Astrocyte (in vitro differentiated cells and primary cell): Measurements from ENCODE around the gene MTA1. TPM values are rescaled to one million over a fixed set of nuclear protein-coding genes. Genes with fewer than 3 reads are reported as not detected.

ENCODE experiments used
- DNase-seq: peaks from one replicate; pipeline ENCODE4 v3.0.0-alpha.2; 2010; ENCODE audit warnings: low read depth
- FAIRE-seq: peaks from 2 replicates; lab custom pipeline; 2011; peaks lifted over from hg19 to GRCh38; lab: Jason Lieb, UNC
- H2AFZ ChIP-seq: 2 replicates; pipeline ENCODE4 v1.6.0; 2012; ENCODE audit warnings: low read depth, low read length, inconsistent platforms
- H3K27ac ChIP-seq: 2 replicates; pipeline ENCODE4 v1.5.1; 2011; ENCODE audit warnings: low read depth, low read length, inconsistent platforms
- H3K27me3 ChIP-seq: 2 replicates; pipeline ENCODE4 v1.6.0; 2011; ENCODE audit warnings: low read length, inconsistent platforms; ENCODE audit not compliant: insufficient read depth
- H3K36me3 ChIP-seq: 2 replicates; pipeline ENCODE4 v1.5.1; 2011; ENCODE audit warnings: low read length, inconsistent platforms; ENCODE audit not compliant: insufficient read depth
- H3K4me1 ChIP-seq: 2 replicates; pipeline ENCODE4 v1.5.1; 2011; ENCODE audit warnings: low read length, inconsistent platforms; ENCODE audit not compliant: insufficient read depth
- H3K4me2 ChIP-seq: 2 replicates; pipeline ENCODE4 v1.6.0; 2012; ENCODE audit warnings: low read length, inconsistent platforms
- H3K4me3 ChIP-seq: 2 replicates; pipeline ENCODE4 v1.5.1; 2011; ENCODE audit warnings: low read depth, mild to moderate bottlenecking, low read length, inconsistent platforms; ENCODE audit not compliant: insufficient read depth
- H3K79me2 ChIP-seq: 2 replicates; pipeline ENCODE4 v1.6.0; 2012; ENCODE audit warnings: mild to moderate bottlenecking, low read length, inconsistent platforms; ENCODE audit not compliant: insufficient read depth
- H3K9ac ChIP-seq: 2 replicates; pipeline ENCODE4 v1.6.0; 2012; ENCODE audit warnings: mild to moderate bottlenecking, low read length, inconsistent platforms
- H3K9me3 ChIP-seq: 2 replicates; pipeline ENCODE4 v1.5.1; 2012; ENCODE audit warnings: low read depth, mild to moderate bottlenecking, low read length, inconsistent platforms; ENCODE audit not compliant: insufficient read depth
- H4K20me1 ChIP-seq: 2 replicates; pipeline ENCODE4 v1.6.0; 2012; ENCODE audit warnings: low read length, inconsistent platforms; ENCODE audit not compliant: insufficient read depth
- H3K27ac Mint-ChIP-seq: one replicate; pipeline ENCODE4 v1.8.0; 2021; ENCODE audit warnings: mild to moderate bottlenecking, mixed read lengths; ENCODE audit not compliant: unreplicated experiment
- H3K27me3 Mint-ChIP-seq: one replicate; pipeline ENCODE4 v1.8.0; 2021; ENCODE audit warnings: low read depth, mixed read lengths; ENCODE audit not compliant: unreplicated experiment
- H3K36me3 Mint-ChIP-seq: one replicate; pipeline ENCODE4 v1.8.0; 2021; ENCODE audit warnings: low read depth, mixed read lengths; ENCODE audit not compliant: unreplicated experiment
- H3K4me1 Mint-ChIP-seq: one replicate; pipeline ENCODE4 v1.8.0; 2021; ENCODE audit warnings: low read depth, mixed read lengths; ENCODE audit not compliant: unreplicated experiment
- H3K4me3 Mint-ChIP-seq: one replicate; pipeline ENCODE4 v1.8.0; 2021; ENCODE audit warnings: mild to moderate bottlenecking, moderate library complexity, mixed read lengths; ENCODE audit not compliant: unreplicated experiment
- H3K9me3 Mint-ChIP-seq: one replicate; pipeline ENCODE4 v1.8.0; 2021; ENCODE audit warnings: mild to moderate bottlenecking, mixed read lengths; ENCODE audit not compliant: unreplicated experiment
- CTCF ChIP-seq: IDR thresholded peaks from 2 replicates; pipeline ENCODE4 v1.5.1; 2011; ENCODE audit warnings: low read depth, mild to moderate bottlenecking, inconsistent platforms, low read length, moderate library complexity; ENCODE audit not compliant: insufficient read depth
- EZH2 ChIP-seq: IDR thresholded peaks from 2 replicates; pipeline ENCODE4 v1.6.1; 2012; ENCODE audit warnings: mild to moderate bottlenecking, low read length, inconsistent platforms; ENCODE audit not compliant: insufficient read depth
- total RNA-seq: library from RNA; stranded (reverse); gene quantifications from 2 replicates; pipeline ENCODE4 v1.2.1, GENCODE V29; 2021

Gene MTA1
- total RNA-seq, 1 donor from 2014 or later, result 111 TPM

- H3K27ac ChIP-seq, result no peak overlapping the region
- no peak for FAIRE-seq
- TF ChIP-seq CTCF (no peak), EZH2 (no peak)
- Mint-ChIP-seq H3K4me3 (no peak overlapping the region), H3K4me1 (peaks cover 12% of the 10 kb centered on the region), H3K9me3 (no peaks in the 10 kb centered on the region), H3K27me3 (peaks cover 8% of the 10 kb centered on the region), H3K36me3 (peaks cover 3% of the 10 kb centered on the region), H3K27ac (peak overlapping the region; percentile 7)
- H3K4me2 ChIP-seq, result no peak overlapping the region
- H4K20me1 ChIP-seq, result no peaks in the 10 kb centered on the region
- no peaks in the 10 kb centered on the region for H3K9me3 ChIP-seq
- H3K27me3 ChIP-seq, result peaks cover 13% of the 10 kb centered on the region
- H3K4me1 ChIP-seq, result peaks cover 25% of the 10 kb centered on the region
- no peaks in the 10 kb centered on the region for H3K36me3 ChIP-seq
- H2AFZ ChIP-seq, result no peak overlapping the region
- no peak overlapping the region for H3K4me3 ChIP-seq
- H3K79me2 ChIP-seq, result no peaks in the 10 kb centered on the region
- no peak for DNase-seq
- peak overlapping the region; percentile 33 for H3K9ac ChIP-seq
Observed at GRCh38 chr14:105484069-105484996, 64.7 kb downstream of the MTA1 start.

- no peaks in the 10 kb centered on the region for H3K36me3 Mint-ChIP-seq
- Histone ChIP-seq H3K27me3 (peaks cover 13% of the 10 kb centered on the region), H3K27ac (no peak overlapping the region), H3K36me3 (no peaks in the 10 kb centered on the region), H2AFZ (no peak overlapping the region), H3K9me3 (no peaks in the 10 kb centered on the region), H3K79me2 (no peaks in the 10 kb centered on the region), H3K4me1 (peaks cover 29% of the 10 kb centered on the region), H3K4me3 (no peak overlapping the region), H4K20me1 (no peaks in the 10 kb centered on the region), H3K9ac (no peak overlapping the region), H3K4me2 (no peak overlapping the region)
- no peak overlapping the region for H3K27ac Mint-ChIP-seq
- peaks cover 13% of the 10 kb centered on the region for H3K4me1 Mint-ChIP-seq
- TF ChIP-seq CTCF, result no peak
- no peak for TF ChIP-seq EZH2
- no peak overlapping the region for H3K4me3 Mint-ChIP-seq
- FAIRE-seq (no peak), DNase-seq (no peak)
- no peaks in the 10 kb centered on the region for H3K9me3 Mint-ChIP-seq
- H3K27me3 Mint-ChIP-seq, result peaks cover 3% of the 10 kb centered on the region
Observed at GRCh38 chr14:105484997-105485393, 65.4 kb downstream of the MTA1 start.

GRCh38 chr14:105485739-105486162, 66.1 kb downstream of the MTA1 start:
- no peak overlapping the region for H2AFZ ChIP-seq

More at GRCh38 chr14:105485739-105486162, 66.1 kb downstream of the MTA1 start:
- H3K36me3 Mint-ChIP-seq, result no peaks in the 10 kb centered on the region
- Histone ChIP-seq H3K4me1 (peaks cover 27% of the 10 kb centered on the region), H3K9ac (no peak overlapping the region), H3K79me2 (no peaks in the 10 kb centered on the region), H3K27ac (no peak overlapping the region), H3K4me3 (no peak overlapping the region), H3K27me3 (peaks cover 13% of the 10 kb centered on the region), H3K36me3 (no peaks in the 10 kb centered on the region), H4K20me1 (no peaks in the 10 kb centered on the region), H3K9me3 (no peaks in the 10 kb centered on the region), H3K4me2 (peak overlapping the region; percentile 48)
- no peak overlapping the region for H3K27ac Mint-ChIP-seq
- DNase-seq (no peak), FAIRE-seq (no peak)
- no peaks in the 10 kb centered on the region for H3K9me3 Mint-ChIP-seq
- no peak overlapping the region for H3K4me3 Mint-ChIP-seq
- H3K27me3 Mint-ChIP-seq, result peaks cover 3% of the 10 kb centered on the region
- TF ChIP-seq EZH2 (no peak), CTCF (peak; percentile 25)
- peaks cover 13% of the 10 kb centered on the region for H3K4me1 Mint-ChIP-seq
